Measurements from ENCODE around the gene ZNF579.
A peak's percentile ranks its signal among the peaks of the same experiment; 100 is the strongest.

ZNF579 gene

GRCh38 chr19:55603581-55604292 lies 23.1 kb upstream of the ZNF579 start:
- FAIRE-seq (no peak), DNase-seq (ENCODE audit: insufficient read length, low spot score) (no peak)
- no peak for TF ChIP-seq POLR2A (IDR thresholded peaks at IDR 0.05; ENCODE audit: low read depth, low read length)

GRCh38 chr19:55603115-55603514 lies 22.5 kb upstream of the ZNF579 start:
- no peak for TF ChIP-seq POLR2A (IDR thresholded peaks at IDR 0.05; ENCODE audit: low read depth, low read length)
- DNase-seq (ENCODE audit: insufficient read length, low spot score) (no peak), FAIRE-seq (no peak)

- FAIRE-seq: no peak
- TF ChIP-seq POLR2A (IDR thresholded peaks at IDR 0.05; ENCODE audit: low read depth, low read length): no peak
- no peak for DNase-seq (ENCODE audit: insufficient read length, low spot score)
These were observed 21.7 kb upstream of the ZNF579 start for GRCh38 chr19:55602104-55603001.

- TF ChIP-seq POLR2A (IDR thresholded peaks at IDR 0.05; ENCODE audit: low read depth, low read length): no peak
- FAIRE-seq: no peak
These were observed 20.4 kb upstream of the ZNF579 start for GRCh38 chr19:55601084-55601483.

GRCh38 chr19:55600662-55601028 lies 20.0 kb upstream of the ZNF579 start:
- TF ChIP-seq POLR2A (IDR thresholded peaks at IDR 0.05; ENCODE audit: low read depth, low read length): 0 out of 2 replicates have a peak, but pooled peaks have one; percentile 24
- FAIRE-seq (no peak), DNase-seq (ENCODE audit: insufficient read length, low spot score) (peak; percentile 75)

More at GRCh38 chr19:55601084-55601483, 20.4 kb upstream of the ZNF579 start:
- DNase-seq (ENCODE audit: insufficient read length, low spot score): no peak

- FAIRE-seq (no peak), DNase-seq (ENCODE audit: insufficient read length, low spot score) (peak; percentile 93)
- TF ChIP-seq POLR2A (IDR thresholded peaks at IDR 0.05; ENCODE audit: low read depth, low read length): peak; percentile 66
These were observed 19.4 kb upstream of the ZNF579 start, which contains the start of gene ZNF524 for GRCh38 chr19:55599842-55600661. Gene ZNF524 (plus strand): TSS chr19:55600288. CDS start chr19:55602113, 1,825 bp downstream.

GRCh38 chr19:55599468-55599841 lies 18.8 kb upstream of the ZNF579 start, which contains the start of gene FIZ1:
Gene FIZ1 (minus strand): TSS chr19:55599517. CDS start chr19:55597865, 1,652 bp downstream.
- peak; percentile 98 for DNase-seq (ENCODE audit: insufficient read length, low spot score)
- peak; percentile 53 for TF ChIP-seq POLR2A (IDR thresholded peaks at IDR 0.05; ENCODE audit: low read depth, low read length)
- FAIRE-seq: no peak

- FAIRE-seq (peak; percentile 23), DNase-seq (ENCODE audit: insufficient read length, low spot score) (peak; percentile 98)
- no peak; the same call in 1 of the 2 replicates for TF ChIP-seq POLR2A (IDR thresholded peaks at IDR 0.05; ENCODE audit: low read depth, low read length)
These were observed 18.2 kb upstream of the ZNF579 start for GRCh38 chr19:55598719-55599467.

GRCh38 chr19:55598034-55598433 lies 17.4 kb upstream of the ZNF579 start:
- FAIRE-seq (no peak), DNase-seq (ENCODE audit: insufficient read length, low spot score) (no peak)
- no peak for TF ChIP-seq POLR2A (IDR thresholded peaks at IDR 0.05; ENCODE audit: low read depth, low read length)

GRCh38 chr19:55597501-55597921 lies 16.9 kb upstream of the ZNF579 start:
- TF ChIP-seq POLR2A (IDR thresholded peaks at IDR 0.05; ENCODE audit: low read depth, low read length): no peak
- no peak for DNase-seq (ENCODE audit: insufficient read length, low spot score)
- no peak for FAIRE-seq

GRCh38 chr19:55596304-55596703 lies 15.7 kb upstream of the ZNF579 start:
- DNase-seq (ENCODE audit: insufficient read length, low spot score): no peak
- no peak for TF ChIP-seq POLR2A (IDR thresholded peaks at IDR 0.05; ENCODE audit: low read depth, low read length)
- FAIRE-seq: no peak

GRCh38 chr19:55594996-55595545 lies 14.4 kb upstream of the ZNF579 start:
- no peak for TF ChIP-seq POLR2A (IDR thresholded peaks at IDR 0.05; ENCODE audit: low read depth, low read length)
- no peak for DNase-seq (ENCODE audit: insufficient read length, low spot score)
- FAIRE-seq: no peak

Measured in H54 (cell line).